HG02610 (cell line): ENCODE results near the gene SPATS2L.
A peak's percentile ranks its signal among the peaks of the same experiment; 100 is the strongest.

Source experiments
- ATAC-seq: cut with Tn5 transposase; IDR thresholded peaks from one replicate; pipeline ENCODE4 v1.9.1; 2021; ENCODE audit warnings: mild to moderate bottlenecking, moderate library complexity; ENCODE audit not compliant: unreplicated experiment

Gene SPATS2L

DNA sequence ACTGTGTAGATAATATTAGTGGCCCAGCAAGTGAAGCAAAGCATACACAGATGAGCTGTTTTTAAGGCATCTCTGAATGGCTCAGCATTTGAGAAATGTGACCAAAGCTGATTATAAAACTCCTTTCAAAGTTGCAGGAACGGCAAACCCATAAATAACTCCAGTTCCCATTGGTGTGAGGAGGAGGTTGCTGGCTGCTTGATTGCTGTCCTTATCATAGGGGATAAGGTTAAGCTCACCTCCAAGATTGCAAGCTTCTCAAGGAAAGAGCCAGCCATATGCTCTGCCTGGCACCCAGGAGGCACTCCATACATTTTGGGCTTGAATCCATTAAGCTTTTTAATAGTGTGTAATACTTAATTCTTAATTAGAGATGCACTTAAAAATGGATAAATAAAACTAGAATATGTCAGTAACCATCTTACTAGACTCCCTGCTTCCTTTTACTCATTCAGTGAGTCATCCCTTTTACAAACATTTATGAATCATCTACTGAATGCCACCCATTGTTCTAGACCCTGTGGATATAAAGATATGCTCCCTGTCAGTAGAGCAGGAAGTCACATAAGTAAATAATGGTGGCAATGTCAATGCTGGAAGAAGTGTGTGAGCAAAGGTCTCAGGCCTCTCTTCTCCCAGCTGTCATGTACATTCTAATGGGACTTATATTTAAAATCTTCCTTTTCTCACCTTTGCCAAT is 99.3 kb downstream of the SPATS2L start:
- ATAC-seq, result peak; percentile 85

DNA sequence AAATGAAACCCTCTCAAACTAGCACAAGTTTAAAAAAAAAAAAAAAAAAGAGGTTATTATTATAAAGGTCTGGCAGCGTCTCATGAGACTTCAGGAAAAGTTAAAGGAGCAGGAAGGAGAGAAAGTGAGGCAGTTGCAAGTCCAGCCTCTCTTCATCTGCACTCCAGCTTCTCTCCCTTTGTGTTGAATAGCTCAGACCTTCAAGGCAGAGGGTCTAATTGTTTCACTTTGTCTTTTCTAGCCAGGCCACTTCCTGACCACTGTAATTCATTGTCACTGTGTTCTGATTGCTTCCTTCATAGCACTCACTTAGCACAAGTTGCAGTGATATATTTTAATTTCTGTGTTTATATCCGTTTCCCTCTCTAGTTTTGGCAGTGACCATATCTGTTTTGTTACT is 99.9 kb downstream of the SPATS2L start:
- ATAC-seq, result no peak

DNA sequence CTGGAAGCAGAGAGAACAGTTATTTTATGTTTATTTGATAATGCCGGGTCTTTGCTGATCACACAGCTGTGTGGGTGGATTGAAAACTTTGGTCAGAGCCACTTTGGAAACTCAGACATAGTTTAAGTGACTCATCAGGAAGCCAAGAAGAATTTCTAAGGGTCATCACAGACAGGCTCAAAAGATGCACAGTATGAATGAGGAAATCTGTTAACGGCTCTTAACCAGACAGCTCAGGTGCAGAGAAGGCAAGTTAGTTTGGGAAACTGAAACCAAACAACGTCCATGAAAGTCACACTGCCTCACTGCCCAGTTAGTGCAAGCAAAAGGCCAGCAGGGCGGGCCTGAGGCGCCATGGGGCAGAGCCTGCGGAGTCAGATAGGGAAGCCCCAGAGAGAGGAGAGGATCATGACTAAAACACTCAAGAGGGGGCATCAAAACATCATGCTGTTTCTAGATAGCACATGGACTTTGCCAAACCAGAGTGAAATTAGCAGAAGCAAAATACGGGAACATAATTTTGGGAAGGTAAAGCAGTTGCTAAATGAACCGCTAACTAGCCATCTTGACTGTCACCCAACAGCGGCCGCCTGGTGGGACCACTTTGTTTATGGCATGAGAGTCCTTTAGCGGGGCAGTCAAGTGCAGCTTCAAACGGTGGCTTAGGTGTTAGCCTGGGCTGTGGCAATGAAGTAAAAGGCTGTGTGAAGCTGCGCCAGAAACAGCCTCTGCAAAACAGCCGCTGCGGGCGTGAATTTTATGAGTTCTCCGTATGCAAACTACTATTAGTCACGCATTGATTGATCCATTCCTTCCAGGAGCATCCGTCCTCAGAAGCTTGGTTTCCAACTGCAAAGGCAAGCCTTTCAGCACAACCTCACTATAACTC is 102.2 kb downstream of the SPATS2L start:
- ATAC-seq, result no peak

DNA sequence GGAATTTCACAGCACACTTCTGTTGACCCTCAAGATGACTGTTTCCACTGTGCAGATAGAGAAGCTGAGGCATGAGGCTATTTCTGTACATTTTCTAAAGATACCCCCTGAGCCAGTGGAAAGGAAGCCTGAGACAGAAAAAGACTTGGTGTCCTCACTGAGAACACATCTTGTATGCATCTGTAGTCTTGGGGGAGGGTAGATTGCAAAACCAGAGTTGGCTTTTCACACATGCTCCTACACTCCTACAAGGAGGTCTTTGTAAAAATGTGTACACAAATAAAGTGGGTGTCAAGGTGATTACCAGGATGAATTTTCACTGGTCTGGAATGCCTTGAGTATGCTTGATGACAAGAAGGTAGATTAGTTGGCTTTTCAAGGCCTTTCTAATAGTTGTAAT is 105.3 kb downstream of the SPATS2L start:
- no peak for ATAC-seq

DNA sequence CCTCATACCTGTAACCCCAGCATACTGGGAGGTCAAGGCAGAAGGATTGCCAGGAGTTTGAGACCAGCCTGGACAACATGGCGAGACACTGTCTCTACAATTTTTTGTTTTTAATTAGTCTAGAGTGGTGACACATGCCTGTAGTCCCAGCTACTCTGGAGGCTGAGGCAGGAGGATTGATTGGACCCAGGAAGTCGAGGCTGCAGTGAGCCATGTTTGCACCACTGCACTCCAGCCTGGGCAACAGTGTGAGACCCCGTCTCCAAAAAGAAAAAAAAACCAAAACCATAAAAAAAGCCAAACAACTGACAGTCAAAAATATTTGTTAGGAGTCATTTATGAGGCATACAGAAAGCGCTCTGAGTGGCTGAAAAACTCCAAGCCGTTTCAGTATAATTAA is 107.9 kb downstream of the SPATS2L start:
- no peak for ATAC-seq

DNA sequence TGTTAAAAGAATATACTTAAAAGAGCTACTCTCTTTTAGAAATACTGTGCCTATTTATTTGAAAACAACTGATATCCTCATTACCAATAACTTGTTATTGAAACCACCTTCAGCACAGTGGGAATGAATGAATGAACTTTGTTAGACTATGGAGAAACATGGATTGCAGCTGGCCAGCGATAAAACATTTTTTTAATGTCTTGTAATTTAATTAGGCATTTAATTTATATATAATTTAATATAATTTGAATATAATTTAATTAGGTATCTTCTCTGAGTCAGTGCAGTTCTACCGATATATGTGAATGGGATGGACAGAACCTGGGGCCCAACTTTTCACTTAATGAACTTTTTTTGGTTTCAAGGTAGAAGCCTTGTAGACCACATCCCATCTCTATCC is 109.0 kb downstream of the SPATS2L start:
- ATAC-seq, result no peak

- no peak for ATAC-seq
Observed at GRCh38 chr2:200416878-200417277, 110.4 kb downstream of the SPATS2L start.

GRCh38 chr2:200417366-200417765 is 110.9 kb downstream of the SPATS2L start:
- no peak for ATAC-seq

DNA sequence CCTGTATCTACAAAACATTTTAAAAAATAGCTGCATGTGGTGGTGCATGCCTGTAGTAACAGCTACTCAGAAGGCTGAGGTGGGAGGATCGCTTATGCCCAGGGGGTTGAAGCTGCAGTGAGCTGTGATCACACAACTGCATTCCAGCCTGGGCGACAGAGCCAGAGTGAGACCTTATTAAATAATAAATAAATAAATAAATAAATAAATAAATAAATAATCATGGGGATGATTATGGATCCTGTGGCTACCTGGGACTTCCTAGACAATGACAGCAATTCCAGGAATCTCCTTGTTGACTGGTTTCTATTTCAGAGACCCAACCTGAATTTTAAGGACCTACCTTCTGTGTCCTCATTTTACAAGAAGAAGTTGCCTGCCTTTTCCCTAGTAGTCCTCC is 111.9 kb downstream of the SPATS2L start:
- ATAC-seq, result no peak

DNA sequence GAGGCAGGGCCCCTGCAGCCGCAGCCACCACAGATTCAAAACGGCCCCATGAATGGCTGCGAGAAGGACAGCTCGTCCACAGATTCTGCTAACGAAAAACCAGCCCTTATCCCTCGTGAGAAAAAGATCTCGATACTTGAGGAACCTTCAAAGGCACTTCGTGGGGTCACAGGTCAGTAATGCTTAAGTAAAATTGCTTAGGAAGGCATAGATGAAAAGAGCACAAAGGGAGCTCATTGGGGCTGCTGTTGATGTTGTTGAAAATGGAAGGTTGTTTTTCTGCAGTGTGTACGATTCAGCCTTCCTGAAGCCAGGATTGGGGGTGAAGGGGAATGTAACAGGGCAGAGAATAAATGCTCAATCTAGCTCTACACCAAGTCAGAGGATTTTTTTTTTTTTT is 112.8 kb downstream of the SPATS2L start:
- no peak for ATAC-seq

- ATAC-seq, result no peak
Observed at GRCh38 chr2:200421270-200421669, 114.8 kb downstream of the SPATS2L start.

DNA sequence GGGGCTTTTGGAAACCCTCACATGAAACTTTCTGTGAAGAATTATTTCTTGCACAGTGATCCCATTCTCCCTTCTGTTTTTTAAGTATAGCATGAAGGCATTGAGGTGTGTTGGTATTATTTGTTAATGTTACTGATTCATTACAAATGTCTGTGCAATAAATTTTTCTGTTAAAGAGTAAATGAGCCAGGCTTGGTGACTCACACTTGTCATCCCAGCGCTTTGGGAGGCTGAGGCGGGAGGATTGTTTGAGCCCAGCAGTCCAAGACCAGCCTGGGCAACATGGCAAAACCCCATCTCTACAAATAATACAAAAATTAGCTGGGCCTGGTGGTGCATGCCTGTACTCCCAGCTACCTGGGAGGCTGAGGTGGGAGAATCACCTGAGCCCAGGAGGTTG is 115.6 kb downstream of the SPATS2L start:
- ATAC-seq, result no peak

DNA sequence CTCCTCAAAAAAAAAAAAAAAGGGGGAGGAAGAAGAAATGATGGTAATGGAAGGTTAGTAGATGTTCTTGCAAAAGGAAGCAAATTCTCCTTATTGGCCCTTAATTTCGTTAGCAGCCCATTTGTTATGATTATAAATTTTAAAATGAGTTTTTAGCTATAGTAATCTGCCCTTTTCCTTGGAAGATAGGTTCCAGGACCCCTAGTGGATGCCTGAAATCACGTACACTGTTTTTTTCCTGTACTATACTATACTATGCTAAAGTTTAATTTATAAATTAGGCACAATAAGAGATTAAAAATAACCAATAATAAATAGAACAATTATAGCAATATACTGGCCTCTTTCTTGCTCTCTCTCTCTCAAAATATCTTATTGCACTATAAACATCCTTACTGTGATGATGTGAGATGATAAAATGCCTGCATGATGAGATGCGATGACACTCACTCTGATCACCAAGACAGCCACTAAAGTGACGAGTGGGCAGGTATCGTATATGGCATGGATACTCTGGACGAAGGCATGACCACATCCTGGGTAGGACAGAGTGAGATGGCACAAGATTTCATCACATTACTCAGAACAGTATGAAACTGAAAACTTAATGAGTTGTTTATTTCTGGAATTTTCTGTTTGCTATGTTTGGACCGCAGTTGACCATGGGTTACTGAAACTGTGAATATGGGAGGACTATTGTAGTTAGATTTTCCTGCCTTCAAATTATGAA is 116.2 kb downstream of the SPATS2L start:
- ATAC-seq, result no peak

DNA sequence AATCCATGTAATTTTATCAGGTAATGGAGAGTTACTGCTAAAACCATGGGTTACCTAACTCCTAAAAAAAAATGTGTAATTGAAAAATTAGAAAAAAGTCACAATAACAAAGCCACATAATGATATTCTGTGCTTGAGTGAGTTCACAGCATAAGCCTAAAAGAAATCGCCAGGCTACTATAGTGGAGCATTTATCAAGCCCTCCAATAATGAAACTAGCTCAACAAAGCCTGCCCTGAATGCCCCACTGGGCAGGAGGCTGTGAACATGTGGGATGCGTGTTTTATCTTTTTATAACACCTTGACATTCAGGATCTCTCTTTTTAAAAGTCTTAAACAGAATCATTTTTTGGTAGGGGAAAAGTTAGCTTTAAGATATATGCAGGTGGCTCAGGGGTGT is 117.0 kb downstream of the SPATS2L start:
- ATAC-seq, result no peak

DNA sequence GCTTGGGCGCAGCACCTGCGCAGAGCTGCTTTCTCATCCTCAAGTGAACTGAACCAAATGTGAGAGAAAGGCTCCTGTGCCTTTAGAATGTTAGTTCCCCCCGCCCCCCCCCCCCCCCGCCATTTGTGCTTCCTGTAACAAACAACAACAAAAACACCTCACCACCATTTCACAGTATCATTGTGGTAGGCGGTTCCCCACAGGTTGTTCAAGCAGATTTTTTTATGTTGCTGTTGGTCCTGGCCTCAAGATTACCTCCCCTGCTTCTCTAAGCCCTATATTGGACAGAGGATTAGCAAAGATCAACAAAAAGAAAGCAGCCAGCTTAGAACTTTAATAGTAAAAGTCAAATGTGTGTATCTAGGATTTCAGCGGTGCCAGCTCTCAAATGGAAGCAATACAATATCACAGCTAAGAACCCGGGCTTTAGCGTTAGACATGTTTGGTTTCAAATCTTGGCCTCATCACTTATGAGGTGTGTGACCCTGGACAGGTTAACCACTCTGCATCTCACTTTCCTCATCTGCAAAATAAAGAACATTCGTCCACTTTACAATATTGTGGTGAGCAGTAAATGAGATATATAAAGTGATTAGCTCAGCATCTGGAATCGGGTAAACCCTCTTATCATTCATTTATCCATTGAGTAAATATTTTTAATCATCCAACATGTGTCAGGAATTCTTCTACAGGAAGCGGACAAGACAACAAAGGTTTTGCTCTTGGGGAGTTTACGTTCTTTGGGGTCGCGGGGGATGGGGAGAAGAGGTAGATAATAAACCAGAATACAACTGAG is 118.7 kb downstream of the SPATS2L start:
- ATAC-seq, result no peak

DNA sequence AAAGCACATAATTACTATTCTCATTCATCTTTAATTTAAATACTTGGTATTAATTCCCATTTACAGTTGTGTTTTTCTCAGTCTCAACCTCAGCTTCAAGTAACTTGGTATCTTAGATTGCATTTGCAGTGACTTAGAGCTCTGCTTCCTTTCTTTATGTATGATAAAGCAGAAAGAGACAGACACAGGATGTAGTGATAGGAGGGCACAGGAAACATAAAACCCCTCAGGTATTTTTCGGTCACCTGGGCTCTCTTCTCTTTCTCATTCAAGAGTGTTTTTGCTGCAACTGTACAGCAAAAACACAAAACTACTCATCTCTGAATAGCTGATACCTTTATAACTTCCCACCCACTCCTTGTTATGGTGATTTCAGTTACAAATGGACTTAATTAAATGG is 120.3 kb downstream of the SPATS2L start:
- no peak for ATAC-seq

GRCh38 chr2:200428961-200429665 is 122.6 kb downstream of the SPATS2L start:
- peak; percentile 83 for ATAC-seq

- ATAC-seq, result no peak
Observed at GRCh38 chr2:200430017-200430416, 123.5 kb downstream of the SPATS2L start.

- no peak for ATAC-seq
Observed at GRCh38 chr2:200431996-200432705, 125.7 kb downstream of the SPATS2L start.

- ATAC-seq, result no peak
Observed at GRCh38 chr2:200435379-200435778, 128.9 kb downstream of the SPATS2L start.
